ENCODE results near the gene SLC25A36.

SLC25A36 gene

GRCh38 chr3:141021261-141021660 is 79.6 kb downstream of the SLC25A36 start:
- Histone ChIP-seq H3K36me3 (no peaks in the 10 kb centered on the region), H3K4me3 (no peak overlapping the region), H3K9me3 (no peaks in the 10 kb centered on the region), H3K27me3 (no peaks in the 10 kb centered on the region), H3K27ac (no peak overlapping the region), H3K4me1 (no peaks in the 10 kb centered on the region)
- no peak for TF ChIP-seq CTCF (IDR thresholded peaks at IDR 0.05)
- DNase-seq = no peak
- intact Hi-C loops (cut with DNase I; ENCODE audit: low total_unique reads) = no loop called here

Measured in tibial artery (tissue), 4 donors.